ENCODE results near the gene KAT2B.

The KAT2B gene

DNA sequence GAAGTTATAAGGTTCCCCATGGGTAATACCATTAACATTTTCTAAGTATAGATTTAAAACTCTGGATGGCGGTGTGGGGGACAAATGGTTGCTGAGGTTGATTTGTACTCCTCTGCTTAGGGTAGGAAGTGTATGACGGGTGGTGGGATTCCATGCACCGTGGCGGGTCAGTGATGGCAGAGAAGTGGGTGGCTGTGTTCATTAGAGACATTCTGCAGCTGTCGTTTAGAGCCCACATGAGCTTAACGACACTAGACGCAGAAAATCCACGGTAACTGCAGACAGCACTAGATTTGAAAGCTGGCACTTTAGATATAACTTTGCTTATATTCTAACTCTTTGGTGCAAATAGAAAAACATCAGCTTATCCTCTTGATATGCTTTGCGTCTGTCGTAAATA, 108.2 kb downstream of the KAT2B start:
- DNase-seq = no peak

DNA sequence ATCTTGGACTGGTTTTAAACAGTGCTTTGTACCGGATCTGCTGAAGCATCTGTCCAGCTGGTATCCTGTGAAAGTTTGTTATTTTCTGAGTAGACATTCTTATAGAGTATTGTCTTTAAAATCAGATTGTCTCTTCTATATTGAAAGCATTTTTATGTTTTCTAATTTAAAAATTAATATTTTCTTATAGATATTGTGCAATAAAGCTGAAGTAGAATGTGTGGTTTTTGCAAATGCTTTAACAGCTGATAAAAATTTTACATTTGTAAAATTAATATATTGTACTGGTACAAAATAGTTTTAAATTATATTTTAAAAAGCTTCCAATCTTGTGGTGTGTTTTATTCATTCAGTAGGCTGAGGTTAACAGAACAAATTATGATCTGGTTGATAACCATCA, 113.8 kb downstream of the KAT2B start:
- DNase-seq = no peak

DNA sequence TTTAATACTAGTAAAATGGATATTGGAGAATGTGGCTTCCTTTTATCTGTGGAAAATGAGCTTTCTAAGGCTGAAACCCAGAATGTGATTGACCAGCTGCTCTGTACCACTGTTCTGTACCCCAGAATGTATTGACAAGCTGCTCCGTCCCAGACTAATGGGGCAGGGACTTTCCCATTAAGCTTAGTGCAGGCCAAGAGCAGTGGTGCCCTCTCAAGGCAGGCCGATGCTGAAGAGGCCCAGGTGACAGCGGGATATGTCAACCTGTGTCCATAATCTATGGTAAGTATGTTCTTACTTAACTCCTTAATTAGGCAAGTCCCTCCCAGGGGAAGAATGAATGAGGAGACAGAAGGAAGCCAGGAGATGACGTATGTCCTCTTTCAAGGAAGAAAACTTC, 114.7 kb downstream of the KAT2B start:
- DNase-seq = no peak

GRCh38 chr3:20160230-20160629, 120.0 kb downstream of the KAT2B start:
- DNase-seq = no peak

- DNase-seq = no peak
These were observed 121.5 kb downstream of the KAT2B start for GRCh38 chr3:20161714-20162113.

GRCh38 chr3:20173844-20174410, 133.7 kb downstream of the KAT2B start:
- DNase-seq = peak; percentile 35 to 59

- no peak for DNase-seq
These were observed 141.0 kb downstream of the KAT2B start for GRCh38 chr3:20181276-20181675.

DNA sequence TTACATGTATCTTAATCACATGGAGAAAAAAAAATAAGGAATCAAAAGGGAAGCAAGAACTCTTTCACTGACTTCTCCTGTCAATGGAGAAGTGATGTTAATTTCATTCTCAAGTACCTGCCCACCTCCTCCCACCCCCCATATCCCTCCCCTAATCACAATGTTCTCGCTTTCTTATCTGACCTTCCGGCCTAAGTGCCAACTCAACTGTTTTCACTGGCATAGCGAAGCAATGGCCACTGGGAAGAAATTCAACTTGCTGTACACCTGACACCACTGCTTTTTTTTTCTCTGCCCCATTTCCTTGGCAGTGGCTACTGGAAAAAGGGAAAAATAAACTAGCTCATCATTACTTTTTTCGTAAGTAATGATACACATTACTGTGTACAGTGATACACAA, 142.0 kb downstream of the KAT2B start:
- DNase-seq = no peak

DNA sequence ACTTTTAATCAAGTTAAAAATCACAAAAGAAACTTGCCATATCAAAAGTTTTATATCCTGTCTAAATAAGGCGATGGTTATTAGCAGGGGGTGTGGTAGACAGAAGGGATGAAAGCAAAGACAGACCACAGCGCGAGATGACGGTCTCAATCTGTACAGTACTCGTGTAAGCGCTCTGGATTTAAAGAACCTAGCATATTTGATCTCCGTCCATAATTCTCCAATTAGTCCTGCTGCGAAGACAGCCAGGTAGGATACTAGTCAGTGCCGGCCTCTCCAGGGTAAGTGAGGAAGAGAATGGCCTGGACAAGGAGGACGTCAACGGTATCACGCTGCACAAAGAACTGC, 145.1 kb downstream of the KAT2B start:
- DNase-seq = no peak

DNA sequence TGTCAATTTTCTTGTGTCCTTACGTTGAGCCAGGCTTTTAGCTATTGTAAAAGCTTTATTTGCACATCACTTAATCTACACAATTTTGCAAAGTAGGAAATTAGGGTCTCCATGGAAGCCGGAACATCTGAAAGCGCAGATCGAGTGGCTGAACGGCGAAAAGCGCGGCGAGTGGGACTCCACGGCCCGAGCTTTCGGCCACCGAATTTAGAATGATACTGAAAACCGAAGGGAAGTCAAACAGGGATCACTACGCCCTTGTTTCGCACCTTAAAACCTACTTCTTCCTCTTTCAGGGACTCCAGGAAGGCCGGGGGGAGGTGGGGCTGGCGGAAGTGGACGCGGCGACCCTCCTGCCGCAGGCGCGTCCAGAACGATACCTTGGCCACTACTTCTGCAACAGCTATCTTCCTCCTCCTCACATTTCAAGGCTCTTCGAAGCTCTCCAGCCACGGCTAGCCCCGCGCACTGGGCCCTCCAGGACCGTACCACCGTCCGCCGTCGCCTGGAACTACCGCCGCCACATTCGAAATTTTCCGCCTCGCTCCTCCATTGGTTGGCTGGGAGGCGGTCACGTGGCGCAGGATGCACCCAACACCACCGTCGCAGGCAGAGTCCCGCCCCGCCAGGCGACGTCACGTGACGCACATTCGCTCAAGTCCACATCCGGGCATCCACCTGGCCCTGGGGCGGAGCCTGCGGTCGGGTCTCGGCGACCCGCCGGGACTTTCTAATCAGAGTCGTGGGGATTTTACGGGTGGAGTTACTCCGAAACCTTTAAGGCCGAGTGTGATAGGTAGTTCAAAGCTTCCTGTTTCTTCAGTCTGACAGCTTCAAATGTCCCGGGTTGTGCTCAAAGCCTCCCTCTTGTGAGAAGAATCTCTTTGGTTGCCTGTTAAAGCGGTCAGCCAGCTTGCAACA, 145.7 kb downstream of the KAT2B start, which contains the start of gene SGO1:
TSS of gene SGO1 (minus strand) at position 528 of the 921 bp plus-strand sequence. CDS start 2,179 bp downstream, outside the sequence.
- DNase-seq = peak; percentile 75 to 79

DNA sequence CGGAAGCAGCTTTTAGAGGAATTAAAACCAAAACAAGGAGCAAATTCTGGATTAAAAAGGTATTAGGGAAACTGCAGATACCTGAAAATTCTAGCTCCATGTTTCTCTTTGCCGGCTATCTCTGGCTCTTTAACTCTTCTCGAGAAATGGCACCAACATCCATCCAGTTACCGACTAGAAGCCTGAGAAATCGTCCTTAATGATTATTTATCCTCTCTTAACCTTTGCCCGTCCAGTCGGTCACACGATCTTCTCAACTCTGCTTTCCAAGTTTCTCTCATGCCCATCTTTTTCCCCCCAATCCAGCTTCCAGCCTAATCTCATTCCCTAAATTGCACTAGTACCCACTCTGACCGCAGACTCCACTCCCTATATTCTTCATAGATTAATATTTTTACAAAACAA, 146.4 kb downstream of the KAT2B start:
- DNase-seq = no peak

- no peak for DNase-seq
These were observed 150.7 kb downstream of the KAT2B start for GRCh38 chr3:20190991-20191390.

- DNase-seq = no peak
These were observed 154.7 kb downstream of the KAT2B start for GRCh38 chr3:20194793-20195460.

GRCh38 chr3:20197775-20198174, 157.5 kb downstream of the KAT2B start:
- DNase-seq = no peak

GRCh38 chr3:20201143-20201542, 160.9 kb downstream of the KAT2B start:
- DNase-seq = no peak
